ELF-1 (cell line): ENCODE data around the gene CDC42BPA.
"Not testable (repeated sequence)": the region's sequence is repeated elsewhere in the genome, so short reads cannot be mapped to it uniquely, and the experiment has no call there.

Experiments used
- DNase-seq: peaks from one replicate; pipeline ENCODE4 v3.0.0-alpha.2; 2016; ENCODE audit warnings: low read depth, low spot score

CDC42BPA gene

DNA sequence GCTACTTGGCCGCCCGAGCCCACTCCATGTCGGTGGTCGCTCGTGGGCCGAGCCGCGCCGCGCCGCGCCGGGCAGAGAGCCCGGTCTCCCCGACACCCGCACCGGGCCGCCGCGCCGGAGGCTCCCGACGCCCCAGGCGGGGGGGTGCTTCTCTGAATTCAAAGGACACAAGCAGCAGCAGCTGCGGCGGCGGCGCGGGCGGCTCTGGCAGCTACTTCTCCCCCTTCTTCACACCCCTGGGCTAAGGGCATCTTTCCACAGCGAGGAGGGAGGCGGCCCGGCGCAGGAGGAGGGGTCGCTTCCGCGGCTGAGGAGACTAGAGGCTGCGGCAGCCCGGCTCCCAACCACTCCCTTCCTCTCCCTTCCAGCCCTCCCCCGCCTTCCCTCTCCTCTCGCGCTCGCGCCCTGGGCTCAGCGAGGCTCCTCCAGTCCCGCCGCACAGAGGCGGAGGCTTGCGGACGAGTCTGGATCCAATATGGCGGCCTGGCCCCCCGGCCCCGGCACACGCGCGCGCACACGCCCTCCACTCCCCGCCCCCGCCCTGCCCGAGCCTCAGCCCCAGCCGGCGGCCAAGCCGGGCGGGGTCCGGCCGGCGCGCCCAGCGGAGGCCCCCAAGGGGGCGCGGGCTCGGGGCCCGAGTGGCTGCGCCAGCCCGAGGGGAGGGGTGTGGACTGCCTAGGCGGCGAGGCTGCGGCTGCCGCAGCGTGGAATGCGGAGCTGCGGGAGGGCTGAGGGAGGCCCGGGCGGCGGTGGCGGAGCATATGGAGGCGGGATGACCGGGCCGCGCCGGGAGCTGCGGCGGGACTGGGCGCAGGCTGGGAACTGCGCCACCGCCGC is at the start of gene CDC42BPA:
Gene CDC42BPA, minus strand, starts transcription at position 477 of the 837 bp plus-strand sequence. CDS start 1,310 bp downstream, outside the sequence.
- peak; percentile 88 for DNase-seq

GRCh38 chr1:227368009-227368408 is 49.7 kb upstream of the CDC42BPA start:
- no peak for DNase-seq

- no peak for DNase-seq
These were observed 47.5 kb upstream of the CDC42BPA start for GRCh38 chr1:227365473-227366431.

GRCh38 chr1:227364657-227365056 is 46.4 kb upstream of the CDC42BPA start:
- DNase-seq: no peak

GRCh38 chr1:227363825-227364224 is 45.5 kb upstream of the CDC42BPA start:
- DNase-seq: no peak

GRCh38 chr1:227362039-227362438 is 43.7 kb upstream of the CDC42BPA start:
- no peak for DNase-seq

GRCh38 chr1:227357927-227358302 is 39.6 kb upstream of the CDC42BPA start:
- no peak for DNase-seq

DNA sequence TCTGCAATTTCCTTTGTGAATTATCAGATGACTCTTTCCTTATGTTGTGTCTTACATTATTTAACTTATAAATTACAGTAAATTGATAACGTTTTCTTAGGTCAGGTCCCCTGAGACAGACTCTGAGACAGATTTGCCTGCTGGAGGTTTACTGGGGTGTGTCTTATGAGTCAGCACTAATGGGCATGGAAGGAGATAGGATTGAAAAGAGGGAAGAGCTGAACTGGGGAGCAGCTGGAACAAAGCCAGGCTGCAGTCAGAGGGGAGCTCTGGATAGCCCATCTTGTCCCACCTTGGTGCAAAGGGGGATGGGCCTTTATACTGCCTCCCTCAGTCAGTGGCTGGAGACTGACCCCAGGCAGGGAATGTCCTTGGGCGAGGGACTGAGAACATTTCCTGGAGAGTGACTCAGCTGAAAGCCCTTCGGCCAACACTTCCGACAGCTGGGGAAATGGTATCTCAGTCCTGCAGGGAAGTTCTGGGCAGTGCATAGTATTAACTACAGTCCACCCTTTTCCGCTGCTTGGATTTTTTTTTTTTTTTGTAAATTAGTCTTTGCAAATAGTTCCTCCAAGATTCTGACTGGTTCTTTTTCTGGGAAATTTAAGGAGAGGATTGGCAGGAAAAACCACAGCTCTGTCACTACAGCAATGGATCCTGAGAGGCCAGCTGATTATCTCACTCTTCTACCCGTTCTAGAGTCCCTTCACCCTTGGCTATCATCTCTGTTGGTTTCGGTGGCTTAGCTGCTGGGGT is 39.1 kb upstream of the CDC42BPA start:
- peak; percentile 89 for DNase-seq

- DNase-seq: peak; percentile 91
These were observed 38.4 kb upstream of the CDC42BPA start for GRCh38 chr1:227356620-227357146.

DNA sequence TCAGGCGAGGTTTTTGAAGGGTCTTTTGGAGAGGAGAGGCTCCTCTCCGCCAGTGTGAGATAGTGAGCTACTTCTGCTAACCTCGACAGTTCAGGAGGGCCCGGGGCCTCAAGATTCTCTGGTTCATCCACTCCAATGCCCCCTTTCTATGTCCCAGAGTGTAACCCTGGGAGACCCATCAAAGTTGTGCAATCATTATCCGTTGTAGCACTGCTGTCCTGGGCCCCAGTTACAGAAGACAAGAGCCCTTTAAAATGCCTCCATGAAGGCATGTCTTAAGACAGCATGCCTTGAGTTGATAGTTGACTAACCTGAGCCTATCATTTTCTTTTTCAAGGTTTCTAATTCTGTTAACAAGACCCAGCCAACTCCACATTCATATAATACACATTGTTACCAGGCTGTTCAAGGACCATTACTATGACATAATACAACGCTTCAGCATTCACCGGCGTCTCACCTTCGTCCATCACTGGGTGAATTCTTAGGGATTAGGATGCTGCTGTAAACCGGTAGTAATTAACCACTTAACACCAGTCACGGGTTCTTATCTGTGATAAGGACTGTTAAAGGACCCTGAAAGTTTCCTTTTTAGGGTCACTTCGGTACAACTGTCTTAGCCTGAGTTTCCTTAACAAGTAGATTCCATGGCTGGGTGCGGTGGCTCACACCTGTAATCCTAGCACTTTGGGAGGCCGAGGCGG is 37.4 kb upstream of the CDC42BPA start:
- peak; percentile 22 for DNase-seq

DNA sequence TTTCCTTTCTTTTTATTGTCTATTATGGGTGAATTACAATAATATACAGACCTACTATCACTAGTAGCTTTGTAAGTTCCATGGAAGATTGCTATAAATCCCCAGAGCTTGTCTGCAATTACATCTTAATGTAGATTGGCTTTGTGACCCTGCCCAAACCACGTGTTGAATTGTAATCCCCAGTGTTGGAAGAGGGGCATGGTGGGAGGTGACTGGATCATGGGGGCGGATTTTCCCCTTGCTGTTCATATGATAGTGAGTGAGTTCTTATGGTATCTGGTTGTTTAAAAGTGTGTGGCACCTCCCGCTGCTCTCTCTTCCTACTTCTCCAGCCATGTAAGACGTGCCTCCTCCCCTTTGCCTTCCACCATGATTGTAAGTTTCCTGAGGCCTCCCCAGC is 34.9 kb upstream of the CDC42BPA start:
- no peak for DNase-seq

GRCh38 chr1:227352164-227352563 is 33.9 kb upstream of the CDC42BPA start:
- DNase-seq: not testable (repeated sequence)

DNA sequence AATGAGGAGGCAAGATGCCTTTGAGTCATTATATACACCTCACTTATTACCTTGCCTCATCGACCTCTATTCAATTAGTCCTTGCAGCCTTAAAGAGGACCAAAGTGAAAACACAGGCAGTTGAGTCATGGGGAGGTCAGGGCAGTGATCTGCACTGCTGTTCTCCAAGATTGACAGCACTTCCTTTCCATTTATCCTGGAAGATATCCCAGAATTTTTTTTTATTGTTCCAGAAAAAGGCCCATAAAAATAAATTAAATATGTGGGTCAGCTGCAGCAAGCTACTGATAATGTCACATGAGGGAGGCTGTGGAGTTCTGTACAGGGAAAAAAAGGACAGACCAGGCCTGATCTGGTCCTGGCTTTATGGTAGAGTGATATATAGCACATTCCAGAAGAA is 33.2 kb upstream of the CDC42BPA start:
- no peak for DNase-seq

- no peak for DNase-seq
These were observed 31.7 kb upstream of the CDC42BPA start for GRCh38 chr1:227349967-227350366.

DNA sequence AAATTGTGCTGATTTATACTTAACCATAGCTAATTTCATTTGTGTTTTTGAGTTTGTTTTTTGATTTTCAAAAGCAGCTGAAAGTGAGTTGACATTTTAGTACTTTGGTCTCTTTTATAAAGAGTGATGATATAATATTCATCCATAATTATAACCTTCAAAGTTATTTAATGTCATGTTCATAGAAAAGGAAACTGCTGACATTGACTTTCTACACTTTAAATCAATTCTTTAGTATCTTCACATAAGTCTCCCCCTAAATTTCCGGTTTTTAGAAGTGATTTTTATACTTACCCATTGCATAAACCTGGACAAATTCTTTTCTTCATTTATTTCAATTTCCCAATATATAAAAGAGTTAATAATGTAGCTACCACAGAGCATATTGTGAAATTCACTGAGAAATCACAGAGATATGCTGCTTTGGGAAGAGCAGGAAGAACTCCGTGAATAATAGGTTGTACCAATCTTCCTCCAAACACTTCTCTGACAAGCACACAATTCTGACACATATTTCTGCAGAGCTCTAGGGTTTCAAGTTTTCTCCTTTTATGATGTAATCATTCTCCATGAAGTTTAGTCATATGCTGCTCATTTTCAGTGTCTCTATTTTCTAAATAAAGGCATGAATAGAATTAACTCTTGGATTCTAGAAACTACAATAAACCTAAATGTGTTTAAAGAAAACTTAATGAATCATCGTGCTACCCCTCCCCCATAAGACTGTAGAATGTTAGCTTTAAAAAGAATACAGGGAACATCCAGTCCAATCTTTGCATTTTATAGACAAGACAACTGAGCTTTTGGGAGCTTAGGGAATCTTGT is 25.6 kb upstream of the CDC42BPA start:
- no peak for DNase-seq

- DNase-seq: no peak
These were observed 24.9 kb upstream of the CDC42BPA start for GRCh38 chr1:227343206-227343605.

- no peak for DNase-seq
These were observed 24.0 kb upstream of the CDC42BPA start for GRCh38 chr1:227342075-227342829.

DNA sequence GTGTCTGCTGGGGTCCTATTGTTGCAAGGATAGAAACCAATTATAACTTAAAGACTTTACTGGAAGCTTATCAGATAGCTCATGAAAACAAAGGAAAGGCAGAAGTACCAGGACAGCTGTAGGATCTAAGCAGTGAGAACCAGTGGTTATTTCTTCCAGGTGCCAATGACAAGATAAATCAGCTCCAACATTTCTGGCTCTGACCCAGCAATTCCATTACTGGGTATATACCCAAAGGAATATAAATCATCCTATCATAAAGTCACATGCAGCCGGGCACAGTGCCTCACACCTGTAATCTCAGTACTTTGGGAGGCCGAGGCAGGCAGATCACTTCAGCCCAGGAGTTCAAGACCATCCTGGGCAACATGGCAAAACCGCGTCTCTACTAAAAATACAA is 17.8 kb upstream of the CDC42BPA start:
- not testable (repeated sequence) for DNase-seq
